A172 (cell line): ENCODE measurements around the gene PGP. TPM values are rescaled to one million over a fixed set of nuclear protein-coding genes. Genes with fewer than 3 reads are reported as not detected.
A peak's percentile ranks its signal among the peaks of the same experiment; 100 is the strongest.
"Not testable (repeated sequence)": the region's sequence is repeated elsewhere in the genome, so short reads cannot be mapped to it uniquely, and the experiment has no call there.

Experiments
- DNase-seq: peaks from one replicate; pipeline ENCODE4 v3.0.0-alpha.2; 2015; ENCODE audit warnings: low spot score
- total RNA-seq: library from RNA; depleted of rRNA; stranded (reverse); fragments of >200 nt; shearing (Covaris generic); gene quantifications from 2 replicates; pipeline ENCODE4 v1.2.3, GENCODE V29; 2014; rRNA removed

PGP gene
- total RNA-seq: 35.4 and 43.4 TPM in 2 replicates

GRCh38 chr16:2214719-2214968 is at the start of gene PGP:
Gene PGP, minus strand, starts transcription at chr16:2214840. Its CDS starts 63 bp downstream, at chr16:2214777.
- no peak for DNase-seq

GRCh38 chr16:2263026-2263425 is 48.4 kb upstream of the PGP start:
- DNase-seq: not testable (repeated sequence)

- DNase-seq: no peak
Observed at GRCh38 chr16:2260250-2260649, 45.6 kb upstream of the PGP start.

- not testable (repeated sequence) for DNase-seq
Observed at GRCh38 chr16:2258530-2258929, 43.9 kb upstream of the PGP start.

- no peak for DNase-seq
Observed at GRCh38 chr16:2257726-2258125, 43.1 kb upstream of the PGP start.

- DNase-seq: no peak
Observed at GRCh38 chr16:2256531-2257140, 42.0 kb upstream of the PGP start.

GRCh38 chr16:2253293-2253692 is 38.7 kb upstream of the PGP start:
- DNase-seq: no peak

- DNase-seq: no peak
Observed at GRCh38 chr16:2252806-2253148, 38.1 kb upstream of the PGP start.

GRCh38 chr16:2251296-2252111 is 36.9 kb upstream of the PGP start, which contains the start of gene ECI1:
Gene ECI1, minus strand, starts transcription at chr16:2251587. Its CDS starts 21 bp downstream, at chr16:2251566.
- peak; percentile 93 for DNase-seq

GRCh38 chr16:2250652-2251295 is 36.1 kb upstream of the PGP start:
- DNase-seq: peak; percentile 49

- no peak for DNase-seq
Observed at GRCh38 chr16:2246301-2246885, 31.8 kb upstream of the PGP start.

GRCh38 chr16:2244926-2245795 is 30.5 kb upstream of the PGP start:
- no peak for DNase-seq

GRCh38 chr16:2244301-2244700 is 29.7 kb upstream of the PGP start:
- DNase-seq: no peak

GRCh38 chr16:2243781-2244180 is 29.1 kb upstream of the PGP start:
- DNase-seq: no peak

GRCh38 chr16:2243031-2243528 is 28.4 kb upstream of the PGP start:
- DNase-seq: no peak

GRCh38 chr16:2242598-2242997 is 28.0 kb upstream of the PGP start:
- DNase-seq: no peak

GRCh38 chr16:2240331-2240730 is 25.7 kb upstream of the PGP start:
- DNase-seq: not testable (repeated sequence)

- no peak for DNase-seq
Observed at GRCh38 chr16:2238838-2239675, 24.4 kb upstream of the PGP start.

- no peak for DNase-seq
Observed at GRCh38 chr16:2238150-2238837, 23.7 kb upstream of the PGP start.
